Esophagus squamous epithelium (tissue), 4 donors: ENCODE data around the gene TM4SF1.

Source experiments
- CTCF ChIP-seq, 6 experiments: fragments of 450-650 bp in 4 of 6; fragments of 200-600 bp in 2 of 6; sonication (generic) in 2 of 6; IDR thresholded peaks; one replicate each; pipeline ENCODE4 v1.5.1; 2016 to 2019; ENCODE audit warnings: antibody characterized with exemption in 6 of 6, mild to moderate bottlenecking in 4 of 6, moderate library complexity in 4 of 6
- POLR2A ChIP-seq, 4 donors: fragments of 450-650 bp; IDR thresholded peaks; one replicate each; pipeline ENCODE4 v1.6.1; 2017; ENCODE audit warnings: antibody characterized with exemption in 4 of 4, mild to moderate bottlenecking in 4 of 4, moderate library complexity in 3 of 4

GRCh38 chr3:149376718-149377407 is 586 bp downstream of the TM4SF1 start:
- no peak for TF ChIP-seq CTCF (IDR thresholded peaks at IDR 0.05)
- no peak for TF ChIP-seq POLR2A (IDR thresholded peaks at IDR 0.05)
